Activated CD8-positive, alpha-beta memory T cell treated with anti-CD3 and anti-CD28 coated beads, Interleukin-2, amount 50 U/mL, for 4 hours (primary cell): Measurements from ENCODE around the gene UBASH3B.

ENCODE experiments used
- DNase-seq: peaks from one replicate; pipeline ENCODE4 v3.0.0-alpha.2; 2020

The UBASH3B gene

DNA sequence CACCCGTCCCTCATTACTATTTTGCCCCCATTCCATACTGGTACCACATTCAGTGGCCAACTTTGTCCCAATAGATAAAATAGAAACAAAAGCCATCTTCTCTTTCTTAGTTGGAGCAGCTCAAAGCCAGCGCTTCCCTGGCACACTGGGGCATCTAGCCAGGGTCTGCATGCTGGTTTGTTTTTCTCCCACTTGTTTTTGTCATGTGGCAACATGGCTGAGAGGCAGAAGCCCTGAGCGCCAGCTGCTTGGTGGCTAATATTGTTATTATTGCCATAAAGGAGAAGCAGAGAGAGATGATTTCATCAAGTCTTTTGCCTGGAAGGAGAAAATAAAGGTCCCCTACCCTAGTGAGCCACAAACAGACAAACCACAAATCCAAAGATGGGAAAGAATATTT lies 134.4 kb downstream of the UBASH3B start:
- no peak for DNase-seq

DNA sequence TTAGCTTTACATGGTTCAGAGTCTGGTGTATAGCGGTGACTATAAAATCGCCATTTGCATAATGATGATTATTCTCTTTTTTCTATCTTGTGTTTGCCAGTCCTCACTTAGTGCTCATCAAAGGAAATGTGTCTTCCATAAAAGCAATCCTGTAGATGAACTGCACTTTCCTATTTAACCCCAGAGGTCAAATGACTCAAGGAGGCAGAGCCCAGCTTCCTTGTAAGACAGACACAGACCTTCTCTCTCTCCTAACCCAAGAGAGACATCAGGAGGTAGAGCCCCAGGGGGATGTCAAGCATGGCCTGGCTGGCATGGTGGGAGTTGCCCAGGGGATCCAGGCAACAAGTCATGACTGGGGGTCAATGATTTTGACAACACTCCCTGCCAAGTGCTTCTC lies 135.9 kb downstream of the UBASH3B start:
- DNase-seq, result no peak

DNA sequence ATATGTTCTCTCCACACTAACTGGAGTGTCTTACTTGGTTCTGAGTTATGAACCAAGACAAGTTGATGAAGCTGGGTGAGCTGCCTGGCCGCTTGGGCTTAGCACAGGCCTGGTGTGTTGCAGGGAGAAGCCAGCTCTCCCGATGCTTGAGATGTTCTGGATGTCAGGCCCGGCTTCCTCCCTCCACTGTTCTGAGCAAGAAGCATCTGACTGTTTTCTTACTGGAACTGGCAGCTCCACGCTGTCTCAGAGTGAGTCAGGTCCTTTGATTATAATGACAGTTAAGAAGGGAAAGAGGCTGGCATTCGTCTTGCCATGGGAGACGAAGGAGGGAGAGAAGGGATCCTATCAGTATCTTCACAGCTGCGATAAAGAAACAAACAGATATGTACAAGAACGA lies 136.3 kb downstream of the UBASH3B start:
- DNase-seq, result no peak

DNA sequence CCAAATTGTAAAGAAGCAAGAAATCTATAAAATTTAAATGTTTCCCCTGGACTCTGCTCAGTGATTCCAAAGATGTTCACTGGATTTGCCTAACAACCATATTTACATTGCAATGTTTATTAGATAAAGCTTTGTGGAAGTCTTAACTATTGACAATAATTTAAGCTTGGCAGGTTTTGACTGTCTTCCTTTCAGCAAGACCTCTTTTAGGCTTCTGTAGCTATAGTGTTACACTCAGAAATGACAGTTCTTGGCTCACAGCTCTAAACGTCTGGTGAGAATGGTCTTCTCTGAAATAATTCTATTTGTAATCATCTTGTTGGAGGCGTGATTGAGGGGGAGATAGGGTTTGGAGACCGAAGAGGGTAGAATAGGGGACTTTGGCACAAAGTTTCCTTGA lies 138.0 kb downstream of the UBASH3B start:
- no peak for DNase-seq

DNA sequence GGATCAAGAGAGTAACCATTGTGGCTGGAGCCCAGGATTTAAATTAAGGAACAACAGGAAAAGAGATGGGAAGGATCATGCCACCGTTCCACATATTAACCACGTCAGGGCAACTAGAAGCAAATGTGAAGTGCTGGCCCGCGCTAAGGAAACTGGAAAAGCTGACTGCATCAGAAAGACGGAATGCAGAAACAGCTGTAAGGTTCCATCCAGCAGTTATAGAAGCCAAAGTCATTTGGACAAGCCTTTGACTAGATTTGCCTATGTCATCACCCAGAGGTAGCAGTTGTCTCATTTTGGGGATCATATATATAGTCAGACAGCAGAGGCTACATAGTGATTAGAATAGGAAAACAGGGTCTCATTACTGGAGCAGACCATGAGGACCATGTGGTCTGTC lies 139.8 kb downstream of the UBASH3B start:
- DNase-seq, result no peak

DNA sequence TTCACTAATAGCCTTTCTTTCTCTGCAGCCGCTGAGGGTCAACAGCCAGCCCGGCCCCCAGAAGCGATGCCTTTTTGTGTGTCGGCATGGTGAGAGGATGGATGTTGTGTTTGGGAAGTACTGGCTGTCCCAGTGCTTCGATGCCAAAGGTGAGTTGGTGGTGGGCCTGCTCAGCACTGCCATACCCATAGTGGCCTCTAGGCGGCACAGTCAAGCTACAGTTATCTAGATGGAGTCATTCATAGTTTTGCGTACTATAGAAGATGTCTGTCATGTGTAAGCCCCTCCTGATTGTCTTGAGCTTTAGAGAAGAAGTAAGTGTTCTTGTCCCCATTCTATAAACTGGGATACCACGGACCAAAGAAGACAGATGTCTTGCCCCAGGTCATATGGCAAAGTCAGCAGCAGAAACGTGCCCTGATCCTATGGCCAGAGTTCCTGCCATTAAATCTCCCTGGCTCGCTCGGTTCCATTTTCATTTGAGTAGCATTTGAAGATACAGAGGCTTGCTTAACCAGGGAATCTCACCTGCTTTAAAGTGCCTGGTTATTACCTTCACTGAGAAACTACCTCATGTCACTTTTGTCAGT lies 140.7 kb downstream of the UBASH3B start:
- DNase-seq, result peak; percentile 83

DNA sequence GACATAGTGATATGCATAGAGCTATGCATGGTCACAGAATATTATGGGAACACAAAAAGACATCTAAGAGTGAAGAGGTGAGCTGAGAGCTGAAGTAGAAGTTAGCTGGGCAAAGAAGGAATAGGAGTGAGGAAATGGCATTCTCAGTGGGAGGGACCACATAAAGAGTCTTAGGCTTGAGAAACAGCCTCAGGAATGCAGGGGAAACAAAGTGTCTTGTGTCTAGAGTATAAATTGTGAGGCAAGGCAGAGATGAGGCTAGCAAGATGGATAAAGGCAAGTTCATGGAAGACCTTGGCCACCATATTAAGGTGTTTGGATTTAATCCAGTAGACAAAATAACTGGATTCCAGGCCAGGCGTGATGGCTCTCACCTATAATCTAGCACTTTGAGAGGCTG lies 142.1 kb downstream of the UBASH3B start:
- no peak for DNase-seq

DNA sequence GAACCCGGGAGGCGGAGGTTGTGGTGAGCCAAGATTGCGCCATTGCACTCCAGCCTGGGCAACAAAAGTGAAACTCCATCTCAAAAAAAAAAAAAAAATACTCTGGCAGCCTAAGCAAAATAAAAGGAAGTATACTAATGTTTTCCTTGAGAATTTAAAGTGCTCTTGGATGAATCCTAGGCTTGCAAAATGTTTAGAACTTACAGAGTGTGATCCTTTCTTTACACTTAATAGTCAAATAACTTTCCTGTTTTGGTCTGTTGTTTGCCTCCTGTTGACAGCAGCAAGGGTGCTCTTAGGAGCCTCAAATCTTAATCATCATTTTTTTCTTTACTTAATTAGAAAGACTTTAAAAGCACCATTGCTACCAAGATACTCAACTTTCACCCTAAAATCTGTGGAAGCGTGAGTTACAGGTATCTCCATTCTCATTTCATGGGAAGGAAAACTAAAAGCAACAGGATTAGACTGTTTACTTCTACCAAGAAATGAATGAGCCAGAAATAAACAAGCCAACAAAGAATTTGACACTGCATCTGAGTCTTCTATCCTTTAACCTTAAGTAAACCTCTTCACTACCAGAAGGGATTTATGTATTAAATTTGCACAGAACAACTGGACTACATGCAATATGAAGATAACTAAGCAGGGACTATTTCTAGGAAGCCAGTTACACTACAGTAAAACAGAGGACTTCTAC lies 144.0 kb downstream of the UBASH3B start:
- no peak for DNase-seq

DNA sequence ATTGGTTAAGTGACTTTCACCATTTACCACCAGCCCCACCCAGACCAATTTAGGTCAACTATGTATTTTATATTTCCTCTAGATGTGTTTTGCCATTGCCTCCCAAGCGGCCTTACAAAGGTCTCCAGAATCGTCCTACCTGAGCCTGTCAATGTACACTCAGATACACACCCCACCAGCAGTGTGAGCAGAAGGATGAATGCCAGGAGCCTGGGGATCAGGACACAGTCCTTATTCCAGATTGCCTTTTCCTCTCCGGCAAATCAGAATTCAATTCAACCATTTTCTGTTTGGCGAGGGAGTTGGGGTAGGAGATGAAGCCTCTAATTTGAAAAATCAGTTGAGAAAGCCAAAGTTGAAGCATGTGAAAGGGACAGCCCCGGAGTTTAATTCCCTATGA lies 147.4 kb downstream of the UBASH3B start:
- DNase-seq, result no peak

DNA sequence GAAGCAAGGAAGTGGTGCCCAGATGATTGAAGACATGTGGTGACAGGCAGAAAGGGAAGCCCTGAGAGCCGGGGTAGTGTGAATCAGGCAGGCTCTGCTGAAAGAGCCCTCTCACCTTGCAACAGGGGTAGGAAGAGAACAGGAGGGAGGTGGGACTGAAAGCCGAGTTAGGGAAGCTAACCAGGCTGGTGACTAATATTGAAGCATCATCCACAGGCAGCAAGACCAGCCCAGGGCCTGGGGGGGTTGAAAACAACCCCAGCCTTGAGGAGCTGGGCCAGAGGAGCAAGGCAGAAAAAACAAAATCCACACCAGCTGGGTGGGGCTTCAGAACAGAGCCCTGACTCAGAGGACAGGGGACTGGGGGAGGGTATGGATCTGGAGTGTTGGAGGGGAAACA lies 147.8 kb downstream of the UBASH3B start:
- DNase-seq, result no peak

DNA sequence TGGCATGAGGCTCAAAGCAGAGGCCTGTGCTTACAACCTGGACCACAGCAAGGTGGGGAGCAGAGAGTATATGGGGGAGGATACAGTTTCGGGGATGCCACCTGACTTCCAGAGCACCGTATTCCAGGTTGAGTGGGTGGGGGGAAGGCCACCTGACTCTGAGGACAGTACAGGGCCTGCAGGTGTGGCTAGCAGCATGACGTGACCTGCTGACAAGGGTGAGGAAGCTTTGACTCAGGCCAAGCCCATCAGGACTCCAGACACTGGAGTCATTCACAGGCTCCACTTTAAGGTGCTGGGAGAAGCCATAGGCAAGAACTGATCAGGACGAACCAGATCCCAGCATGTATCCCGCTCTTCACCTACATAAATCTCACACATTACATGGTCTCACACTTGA lies 148.2 kb downstream of the UBASH3B start:
- DNase-seq, result no peak

DNA sequence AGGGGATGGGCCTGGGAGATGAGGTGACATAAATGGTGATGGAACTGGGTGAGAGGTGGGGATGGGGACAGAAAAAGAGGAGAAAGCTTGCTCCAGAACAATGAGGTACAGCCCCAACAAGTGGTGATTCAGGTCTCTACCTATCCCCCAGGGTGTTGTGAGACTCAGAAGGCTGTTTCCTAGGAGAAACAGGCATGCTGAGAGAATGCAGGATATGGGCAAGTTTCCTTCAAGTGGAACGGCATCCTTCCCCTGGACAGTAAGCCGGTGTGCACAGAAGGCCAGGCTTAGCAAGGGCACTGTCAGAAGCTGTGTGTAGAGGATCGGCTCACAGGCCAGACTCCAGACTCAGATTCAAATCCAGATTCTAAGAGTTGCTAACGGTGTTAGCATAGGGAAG lies 148.6 kb downstream of the UBASH3B start:
- no peak for DNase-seq

DNA sequence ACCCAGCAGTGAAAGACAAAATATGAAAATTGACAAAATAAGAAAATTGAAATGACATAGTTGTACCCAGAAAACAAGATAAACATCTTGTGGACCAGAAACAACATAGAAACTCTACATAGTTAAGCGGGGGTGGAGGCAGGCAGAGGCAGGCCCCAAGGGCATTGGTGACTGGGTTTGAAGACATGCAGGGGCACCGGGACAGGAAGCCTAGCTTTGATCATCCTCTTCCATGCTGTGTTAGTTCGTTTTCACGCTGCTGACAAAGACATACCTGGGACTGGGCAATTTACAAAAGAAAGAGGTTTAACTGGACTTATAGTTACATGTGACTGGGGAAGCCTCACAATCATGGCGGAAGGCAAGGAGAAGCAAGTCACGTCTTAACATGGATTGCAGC lies 149.3 kb downstream of the UBASH3B start:
- no peak for DNase-seq

DNA sequence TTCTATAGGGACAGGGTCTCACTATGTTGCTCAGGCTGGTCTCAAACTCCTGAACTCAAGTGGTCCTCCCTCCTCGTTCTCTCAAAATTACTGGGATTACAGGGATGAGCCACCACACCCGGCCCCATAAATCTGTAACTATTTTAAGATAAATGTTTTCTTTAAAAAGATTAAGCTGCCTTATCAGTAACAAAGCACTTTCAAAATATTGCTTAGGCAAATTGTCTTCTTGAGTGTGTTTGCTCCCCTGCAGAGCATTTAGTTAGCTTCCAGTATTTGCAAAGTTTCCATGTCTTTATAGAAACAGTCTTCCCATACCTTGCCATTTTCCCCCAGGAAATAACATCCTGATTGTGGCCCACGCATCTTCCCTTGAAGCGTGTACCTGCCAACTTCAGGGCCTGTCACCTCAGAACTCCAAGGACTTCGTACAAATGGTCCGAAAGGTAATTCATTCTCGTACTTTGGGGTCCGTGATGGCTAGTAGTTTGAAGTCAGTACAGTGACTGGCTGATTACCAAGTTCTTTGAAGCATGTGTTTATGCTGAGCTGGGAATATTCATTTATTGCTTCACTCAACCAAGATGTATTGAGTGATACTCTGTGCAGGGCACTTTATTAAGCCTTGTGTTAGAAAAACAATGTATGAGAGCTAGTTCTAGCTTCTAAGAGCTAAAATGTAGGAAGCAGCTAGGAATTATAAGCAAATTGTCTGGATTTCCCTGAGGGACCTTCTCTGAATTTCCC lies 152.4 kb downstream of the UBASH3B start:
- DNase-seq, result no peak

DNA sequence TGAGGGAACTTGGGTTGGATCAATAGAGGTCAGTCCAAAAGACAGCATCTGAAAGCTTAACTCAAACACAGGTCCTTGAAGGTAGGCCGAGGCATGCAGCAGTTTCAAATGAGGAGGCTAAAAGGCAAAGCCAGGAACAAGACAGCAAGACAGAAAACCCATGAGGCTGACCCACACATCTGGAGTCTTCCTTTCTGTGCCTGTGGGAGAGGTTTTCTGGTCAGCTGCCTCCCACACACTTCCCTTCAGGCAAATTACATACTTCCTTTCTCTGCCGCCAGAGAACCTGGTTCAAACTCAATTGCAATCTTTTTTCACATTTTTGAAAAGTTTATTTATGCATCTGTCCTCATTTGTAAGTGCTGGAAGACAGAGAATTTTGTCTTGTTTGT lies 153.0 kb downstream of the UBASH3B start:
- no peak for DNase-seq

DNA sequence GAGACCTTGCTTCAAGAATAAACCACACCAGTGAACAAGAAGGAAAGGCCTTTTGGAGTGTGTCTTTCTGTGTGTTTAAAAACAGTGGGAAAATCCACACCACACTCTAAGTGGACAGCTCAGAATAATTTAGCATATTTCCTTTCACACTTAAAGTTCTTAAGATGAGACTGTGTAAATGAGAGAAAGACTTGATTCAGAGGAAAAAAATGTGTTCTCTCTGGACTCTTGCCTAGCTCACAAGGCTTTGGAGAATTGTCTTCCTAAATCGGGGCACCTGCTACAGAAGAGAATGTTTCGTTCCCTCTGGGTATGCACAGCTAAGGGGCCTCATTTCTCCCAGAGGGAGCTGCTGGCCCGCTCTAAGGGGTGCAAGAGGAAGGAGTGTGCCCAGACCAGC lies 154.3 kb downstream of the UBASH3B start:
- no peak for DNase-seq

DNA sequence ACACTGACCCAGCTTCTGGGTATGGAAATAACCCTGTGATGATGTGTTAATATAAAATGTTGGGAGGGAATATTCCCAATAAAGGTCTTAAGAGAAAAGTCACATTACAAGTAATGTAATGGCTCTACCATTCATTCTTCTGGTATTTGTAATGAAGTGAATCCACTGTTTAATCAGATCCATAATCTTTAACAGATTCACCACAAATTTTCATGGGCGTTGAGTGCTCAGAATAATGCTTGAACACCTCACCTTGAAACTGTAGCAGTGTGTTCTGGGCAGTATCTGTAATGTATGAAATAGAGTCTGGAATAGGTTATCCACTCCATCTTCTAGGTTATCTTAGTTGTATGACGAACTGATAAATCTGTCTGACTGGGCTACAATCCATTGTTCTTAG lies 156.2 kb downstream of the UBASH3B start:
- no peak for DNase-seq

DNA sequence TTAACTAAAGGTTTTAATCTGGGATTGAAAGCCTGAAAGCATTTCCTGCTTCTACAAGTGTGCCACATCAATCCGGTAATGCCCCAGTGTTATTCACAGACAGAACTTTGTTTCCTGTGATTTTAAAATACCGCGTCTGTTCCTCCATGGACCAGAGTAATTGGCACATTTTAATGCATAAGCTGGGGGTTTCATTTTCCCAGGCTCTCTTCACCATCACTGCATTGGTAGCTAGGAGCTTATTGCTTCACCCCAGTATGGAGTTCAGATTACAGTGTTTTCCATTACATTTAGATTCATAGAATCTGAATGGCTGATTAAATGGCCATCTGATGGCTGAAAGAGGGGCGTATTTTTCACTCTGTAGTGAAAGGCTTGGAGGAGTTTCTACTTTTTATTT lies 157.1 kb downstream of the UBASH3B start:
- DNase-seq, result no peak

DNA sequence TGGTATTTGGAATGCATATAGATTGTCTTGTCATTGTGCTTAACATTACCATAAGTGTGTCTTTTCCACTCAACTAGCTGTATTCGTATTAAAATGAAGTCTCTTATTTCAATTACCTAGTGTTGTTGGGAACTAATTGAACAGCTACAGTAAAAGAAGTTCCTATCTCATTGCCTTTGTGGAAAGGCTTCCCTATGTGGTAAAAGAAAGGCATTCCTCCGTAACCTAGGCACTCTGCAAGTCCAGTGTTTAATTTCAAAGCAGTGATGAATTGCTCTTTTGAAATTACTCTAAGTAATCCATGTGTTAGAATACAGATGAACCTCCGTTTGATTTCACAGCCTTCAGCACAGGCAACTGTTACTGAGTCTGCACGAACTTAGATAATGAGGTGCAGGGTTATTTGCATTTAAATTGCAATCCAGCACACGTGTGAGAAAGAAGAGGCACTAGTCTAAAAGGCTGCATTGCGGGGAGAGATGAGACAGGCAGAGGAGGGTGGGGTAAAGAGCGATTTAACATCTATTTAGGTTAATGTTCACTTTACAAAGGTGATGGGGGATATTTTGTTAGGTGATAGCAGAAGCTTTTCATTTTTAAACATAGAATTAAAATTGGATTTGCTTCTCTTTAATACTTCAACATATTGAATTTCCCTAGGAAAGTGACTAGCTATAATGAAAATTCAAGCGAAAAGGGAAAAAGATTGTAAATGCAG lies 157.8 kb downstream of the UBASH3B start:
- DNase-seq, result no peak

DNA sequence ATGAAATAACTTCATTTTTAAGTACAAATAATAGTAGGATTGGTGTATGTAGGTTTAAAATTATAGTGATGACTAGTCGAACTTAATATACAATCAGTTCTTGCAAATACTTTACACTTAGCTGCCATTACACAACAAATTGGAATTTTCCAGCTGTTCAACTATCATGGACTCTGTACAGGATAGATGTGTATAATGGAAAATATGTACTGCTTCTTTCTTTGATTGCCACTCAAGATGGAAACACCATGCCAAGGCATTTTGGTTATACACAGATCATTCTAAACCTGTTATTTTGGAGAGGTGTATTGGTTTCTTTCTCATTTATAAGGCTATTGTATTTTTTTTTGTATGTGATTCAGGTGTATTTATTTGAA lies 158.4 kb downstream of the UBASH3B start:
- DNase-seq, result no peak

DNA sequence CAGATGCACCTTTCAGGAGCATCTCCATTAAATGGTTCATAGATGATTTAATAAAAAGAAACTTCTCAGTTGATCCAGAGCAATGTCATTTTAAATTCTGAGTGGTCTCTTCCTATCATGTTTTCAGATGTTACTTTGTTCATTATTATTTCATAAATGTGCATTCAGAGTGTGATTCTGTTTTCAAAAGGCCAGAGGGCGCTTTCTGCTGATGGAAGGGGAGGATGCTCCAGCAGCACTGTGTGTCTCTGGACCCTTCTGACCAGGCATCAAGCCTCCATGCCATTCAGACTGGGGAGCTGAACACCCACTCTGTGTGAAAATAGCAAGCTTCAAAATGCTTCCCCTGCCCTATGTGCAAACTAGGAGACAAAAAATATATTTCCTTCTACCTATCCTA lies 158.9 kb downstream of the UBASH3B start:
- DNase-seq, result no peak

DNA sequence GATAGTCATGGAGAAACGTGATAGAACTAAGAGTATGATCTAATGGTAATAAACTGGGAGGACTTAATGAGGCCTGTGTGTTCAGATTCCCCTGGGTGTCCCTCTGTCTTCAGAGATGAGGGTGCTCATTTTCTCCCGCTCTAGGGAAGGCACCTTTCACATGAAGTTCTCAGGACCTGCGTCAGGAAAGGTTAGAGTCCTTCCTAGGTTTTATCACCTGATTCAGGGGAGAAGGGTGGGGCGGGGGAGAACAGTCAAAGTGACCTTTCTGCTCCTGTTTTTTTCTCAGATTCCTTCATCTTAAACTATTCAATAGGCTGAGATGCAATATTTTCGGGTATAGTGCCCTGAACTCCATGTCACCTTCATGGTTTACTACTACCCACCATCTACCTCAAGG lies 160.4 kb downstream of the UBASH3B start:
- DNase-seq, result no peak

DNA sequence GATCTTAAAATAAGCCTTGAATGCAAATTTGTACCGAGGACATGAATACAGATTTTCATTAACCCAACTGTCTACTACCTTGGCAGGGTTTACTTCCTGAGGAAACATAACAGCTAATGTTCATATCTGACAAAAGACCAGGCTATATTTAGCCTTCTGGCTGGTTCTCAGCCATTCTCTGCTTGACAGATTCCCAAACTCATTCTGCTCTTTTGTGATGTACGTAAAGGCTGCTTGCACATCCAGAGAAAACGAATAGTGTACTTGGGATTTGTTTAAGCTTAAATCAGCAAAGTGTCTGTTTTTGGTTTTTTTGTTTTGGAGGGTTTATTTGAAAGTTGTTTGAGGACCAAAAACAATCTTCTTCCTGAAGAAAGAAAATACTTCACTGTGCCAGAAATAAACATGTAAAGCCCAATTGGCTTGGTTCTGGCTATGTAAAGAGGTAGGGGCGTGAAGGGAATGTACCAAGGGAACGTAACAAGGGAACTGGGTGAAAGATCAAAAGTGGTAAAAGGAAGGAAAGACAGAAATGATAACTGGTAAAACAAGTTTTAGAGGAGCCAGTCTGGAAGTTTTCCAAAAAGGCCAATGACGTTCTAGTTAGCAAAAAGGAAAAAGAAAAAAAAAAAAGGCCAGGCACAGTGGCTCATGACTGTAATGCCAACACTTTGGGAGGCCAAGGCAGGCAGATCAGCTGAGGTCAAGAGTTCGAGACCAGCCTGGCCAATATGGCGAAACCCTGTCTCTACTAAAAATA lies 161.4 kb downstream of the UBASH3B start:
- DNase-seq, result no peak
